IMR-90 (cell line): ENCODE results near the gene CHMP1B. TPM values are rescaled to one million over a fixed set of nuclear protein-coding genes. Genes with fewer than 3 reads are reported as not detected.

Source experiments
- ATAC-seq: fragments of 200-7000 bp; cut with Tn5 transposase; 2 replicates; pipeline ENCODE4 v1.9.1; 2020; ENCODE audit warnings: low read depth, mild to moderate bottlenecking, moderate library complexity
- BruUV-seq: library from RNA; stranded (reverse); fragments of 400-500 nt; replicated peaks from 2 replicates; lab custom pipeline; 2021; lab: Mats Ljungman, UMichigan
- CTCF ChIA-PET: fragments of 300-600 bp; formaldehyde crosslinking; extraction: SDS; loops from one replicate; lab custom pipeline; 2021; ENCODE audit warnings: antibody characterized with exemption; lab: Yijun Ruan, JAX
- POLR2A ChIA-PET: fragments of 300-600 bp; sonication (Branson Sonifier 250); formaldehyde crosslinking; loops from one replicate; lab custom pipeline; 2022; ENCODE audit warnings: antibody characterized with exemption; ENCODE audit not compliant: unreplicated experiment; lab: Charles Lee
- DNase-seq: peaks from one replicate; pipeline ENCODE4 v3.0.0; 2013
- H2AFZ ChIP-seq: replicated peaks from 2 replicates; pipeline ENCODE3; 2013; ENCODE audit warnings: low read length, mild to moderate bottlenecking; ENCODE audit not compliant: poor library complexity
- H2AK5ac ChIP-seq: 2 replicates; pipeline ENCODE4 v1.6.1; 2013; ENCODE audit warnings: low read depth, low read length, inconsistent platforms
- H2AK9ac ChIP-seq: replicated peaks from 2 replicates; pipeline ENCODE3; 2013; ENCODE audit warnings: mild to moderate bottlenecking, low read depth, low read length, moderate library complexity; ENCODE audit not compliant: poor library complexity
- H2BK120ac ChIP-seq: 2 replicates; pipeline ENCODE4 v1.6.1; 2013; ENCODE audit warnings: low read depth, low read length, inconsistent platforms
- H2BK15ac ChIP-seq: 3 replicates; pipeline ENCODE4 v1.6.1; 2013; ENCODE audit warnings: low read depth, low read length, inconsistent platforms
- H2BK20ac ChIP-seq: 2 replicates; pipeline ENCODE4 v1.6.1; 2013; ENCODE audit warnings: low read depth, mild to moderate bottlenecking, inconsistent platforms, low read length, moderate library complexity
- H2BK5ac ChIP-seq: 2 replicates; pipeline ENCODE4 v1.6.1; 2013; ENCODE audit warnings: mild to moderate bottlenecking, low read depth, low read length, inconsistent platforms; ENCODE audit not compliant: poor library complexity, severe bottlenecking
- H3K14ac ChIP-seq: replicated peaks from 2 replicates; pipeline ENCODE4 v1.6.1; 2013; ENCODE audit warnings: low read depth, low read length, inconsistent platforms
- H3K18ac ChIP-seq: 2 replicates; pipeline ENCODE4 v1.6.1; 2013; ENCODE audit warnings: low read depth, low read length, control low read depth
- H3K23ac ChIP-seq: 2 replicates; pipeline ENCODE4 v1.6.1; 2013; ENCODE audit warnings: low read depth, low read length, inconsistent platforms
- H3K27ac ChIP-seq: 2 replicates; pipeline ENCODE4 v1.5.1; 2013; ENCODE audit warnings: mild to moderate bottlenecking, control low read depth, low read length; ENCODE audit not compliant: insufficient read depth
- H3K27me3 ChIP-seq: 2 replicates; pipeline ENCODE4 v1.6.1; 2013; ENCODE audit warnings: low read length; ENCODE audit not compliant: control insufficient read depth, insufficient read depth
- H3K36me3 ChIP-seq: 2 replicates; pipeline ENCODE4 v1.6.1; 2013; ENCODE audit warnings: low read length, mixed read lengths; ENCODE audit not compliant: control insufficient read depth, insufficient read depth
- H3K4ac ChIP-seq: 2 replicates; pipeline ENCODE4 v1.6.1; 2013; ENCODE audit warnings: low read depth, low read length, inconsistent platforms
- H3K4me1 ChIP-seq: 2 replicates; pipeline ENCODE4 v1.6.1; 2013; ENCODE audit warnings: low read length, mixed read lengths; ENCODE audit not compliant: control insufficient read depth, insufficient read depth
- H3K4me2 ChIP-seq: 2 replicates; pipeline ENCODE4 v1.6.1; 2013; ENCODE audit warnings: low read depth, mild to moderate bottlenecking, control low read depth, low read length, moderate library complexity
- H3K4me3 ChIP-seq: 2 replicates; pipeline ENCODE4 v1.5.1; 2013; ENCODE audit warnings: low read depth, mild to moderate bottlenecking, control low read depth, low read length, moderate library complexity; ENCODE audit not compliant: insufficient read depth
- H3K56ac ChIP-seq: 2 replicates; pipeline ENCODE4 v1.6.1; 2013; ENCODE audit warnings: low read length, inconsistent platforms; ENCODE audit not compliant: insufficient read depth; ENCODE audit errors: extremely low read depth
- H3K79me1 ChIP-seq, 2 experiments: 2 replicates each; pipeline ENCODE4 v1.6.1; 2013; ENCODE audit warnings: low read length in 2 of 2, inconsistent platforms in 1 of 2, low read depth in 1 of 2
- H3K9ac ChIP-seq: 2 replicates; pipeline ENCODE4 v1.6.1; 2013; ENCODE audit warnings: low read depth, low read length, control low read depth
- H3K9me1 ChIP-seq: 2 replicates; pipeline ENCODE4 v1.6.1; 2013; ENCODE audit warnings: low read length, inconsistent platforms; ENCODE audit not compliant: insufficient read depth
- H3K9me3 ChIP-seq: 2 replicates; pipeline ENCODE4 v1.6.1; 2013; ENCODE audit warnings: low read length; ENCODE audit not compliant: control insufficient read depth, insufficient read depth
- H4K20me1 ChIP-seq: 2 replicates; pipeline ENCODE4 v1.6.1; 2013; ENCODE audit warnings: low read length, inconsistent platforms; ENCODE audit not compliant: insufficient read depth
- H4K5ac ChIP-seq: 2 replicates; pipeline ENCODE4 v1.6.1; 2013; ENCODE audit warnings: mild to moderate bottlenecking, low read depth, low read length, control low read depth
- H4K8ac ChIP-seq, 2 experiments: 2 replicates each; pipeline ENCODE4 v1.6.1; 2013; ENCODE audit warnings: low read depth in 2 of 2, low read length in 2 of 2, control low read depth in 1 of 2, inconsistent platforms in 1 of 2
- H4K91ac ChIP-seq: 2 replicates; pipeline ENCODE4 v1.6.1; 2013; ENCODE audit warnings: low read depth, low read length, inconsistent platforms; ENCODE audit not compliant: insufficient read depth
- CEBPB ChIP-seq: IDR thresholded peaks from 2 replicates; pipeline ENCODE4 v1.6.1; 2012; ENCODE audit warnings: low read depth, low read length, improper control_type of control experiment
- CHD1 ChIP-seq: IDR thresholded peaks from 2 replicates; pipeline ENCODE4 v1.6.1; 2012; ENCODE audit warnings: low read depth, low read length, improper control_type of control experiment
- FOS ChIP-seq: fragments of 150-350 bp; IDR thresholded peaks from 2 replicates; pipeline ENCODE4 v1.6.1; 2016; ENCODE audit warnings: low read depth, low read length
- MAZ ChIP-seq: IDR thresholded peaks from 2 replicates; pipeline ENCODE4 v1.6.1; 2012; ENCODE audit warnings: low read depth, mild to moderate bottlenecking, low read length, improper control_type of control experiment, moderate library complexity, borderline replicate concordance
- MXI1 ChIP-seq: IDR thresholded peaks from 2 replicates; pipeline ENCODE4 v1.6.1; 2012; ENCODE audit warnings: low read depth, mild to moderate bottlenecking, low read length, moderate library complexity, borderline replicate concordance
- NFE2L2 ChIP-seq: fragments of 150-350 bp; IDR thresholded peaks from 2 replicates; pipeline ENCODE4 v1.6.1; 2016; ENCODE audit warnings: low read depth, mild to moderate bottlenecking, low read length
- POLR2A ChIP-seq: IDR thresholded peaks from 2 replicates; pipeline ENCODE4 v1.6.1; 2012; ENCODE audit warnings: mild to moderate bottlenecking, low read depth, low read length
- RAD21 ChIP-seq: IDR thresholded peaks from 2 replicates; pipeline ENCODE4 v1.6.1; 2012; ENCODE audit warnings: low read length, improper control_type of control experiment
- RFX5 ChIP-seq: IDR thresholded peaks from 2 replicates; pipeline ENCODE4 v1.8.0; 2012; ENCODE audit warnings: low read depth, mild to moderate bottlenecking, low read length, moderate library complexity
- WGBS, 2 experiments: methylation state at CpG; one replicate each; pipeline versions ENCODE4 v1.1.5 to v1.1.7; 2013; ENCODE audit warnings: missing lambda C conversion rate in 2 of 2; ENCODE audit not compliant: insufficient read length in 1 of 2; ENCODE audit errors: extremely low coverage in 2 of 2; 5-methylcytosine and 5-hydroxymethylcytosine counted together
- dilution Hi-C: fragments of 300-500 bp; cut with HindIII; formaldehyde crosslinking; loops from one replicate; pipeline ENCODE4 v1.14.3; 2018; ENCODE audit warnings: low sequenced_read_pairs; ENCODE audit not compliant: unreplicated experiment
- in situ Hi-C: fragments of 300-500 bp; cut with MboI; formaldehyde crosslinking; loops from 3 replicates; pipeline ENCODE4 v1.14.3; 2019; ENCODE audit warnings: low sequenced_read_pairs, inconsistent platforms, mixed read lengths
- intact Hi-C: fragments of 100-400 bp; cut with micrococcal nuclease; formaldehyde crosslinking; loops from 2 replicates; pipeline ENCODE4 v1.10.0; 2022
- polyA plus RNA-seq, 3 experiments: library from polyadenylated mRNA; depleted of rRNA; stranded (reverse); fragments of >200 nt; gene quantifications; 2 replicates each; pipeline ENCODE4 v1.2.3, GENCODE V29; 2012; ENCODE audit warnings: low replicate concordance in 1 of 3
- total RNA-seq: library from RNA; depleted of rRNA; stranded (reverse); fragments of >200 nt; gene quantifications from 2 replicates; pipeline ENCODE4 v1.2.3, GENCODE V29; 2012
- TF ChIP-seq, protein P1 (sequence below): fragments of 150-350 bp; IDR thresholded peaks from 2 replicates; pipeline ENCODE4 v1.6.1; 2016; ENCODE audit warnings: low read depth, mild to moderate bottlenecking, low read length, moderate library complexity, borderline replicate concordance
- TF ChIP-seq, protein P2 (sequence below): conservative IDR thresholded peaks from 2 replicates; pipeline ENCODE4 v1.5.1; 2012; ENCODE audit warnings: mild to moderate bottlenecking, low read depth, low read length, improper control_type of control experiment

The CHMP1B gene
- total and polyA plus RNA-seq, 2 of the 4 experiments (the other 2 are of a cell fraction), result 21.1 to 39.4 TPM

DNA sequence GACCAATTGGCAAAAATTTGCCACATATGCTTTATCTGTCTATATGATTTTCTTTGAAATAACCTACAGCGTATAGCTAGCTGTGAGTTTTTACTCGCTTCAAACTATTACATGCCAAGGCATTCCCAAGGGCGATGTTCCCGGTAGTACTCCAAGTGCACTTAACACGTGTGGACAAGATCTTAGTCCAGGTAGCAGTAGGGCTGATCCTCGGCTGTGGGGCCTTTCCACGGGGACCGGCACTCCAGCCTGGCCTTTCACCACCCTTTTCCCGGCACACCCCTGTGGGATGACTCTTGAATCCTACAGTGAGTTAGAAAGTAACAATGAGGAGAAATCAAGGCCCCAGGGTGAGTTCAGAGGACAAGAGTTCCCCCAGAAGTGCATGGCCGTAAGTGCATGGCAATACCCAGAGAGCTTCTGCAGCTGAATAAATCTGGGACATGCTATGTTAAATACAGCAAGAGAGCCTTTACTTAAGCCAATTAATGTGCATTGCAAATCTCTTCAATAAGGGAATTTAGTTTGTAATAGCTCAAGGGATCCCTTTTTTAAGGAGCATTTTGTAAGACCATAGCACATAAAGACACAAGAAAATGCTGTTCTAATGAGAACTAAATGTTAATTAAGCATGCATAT, 26.4 kb downstream of the CHMP1B start:
- Histone ChIP-seq H2BK5ac (no peak overlapping the region), H4K5ac (no peak overlapping the region), H3K9me3 (no peaks in the 10 kb centered on the region), H3K27ac (no peak overlapping the region), H2AK5ac (no peak overlapping the region), H3K4ac (no peak overlapping the region), H3K14ac (no peak overlapping the region), H3K9me1 (0 out of 2 replicates have a peak, but pooled peaks cover 4% of the 10 kb centered on the region), H3K79me1 (no peaks in the 10 kb centered on the region), H3K23ac (no peak overlapping the region), H3K36me3 (peaks cover 2% of the 10 kb centered on the region; the same call in 1 of the 2 replicates), H3K18ac (no peak overlapping the region), H2BK20ac (no peak overlapping the region), H2BK120ac (no peak overlapping the region), H3K56ac (no peak overlapping the region), H4K91ac (no peak overlapping the region), H3K4me2 (no peak overlapping the region), H4K20me1 (no peaks in the 10 kb centered on the region), H3K9ac (no peak overlapping the region), H2AFZ (no peak overlapping the region), H3K4me3 (no peak overlapping the region), H4K8ac (no peak overlapping the region), H3K27me3 (no peaks in the 10 kb centered on the region), H2BK15ac (no peak overlapping the region), H2AK9ac (no peak overlapping the region), H3K4me1 (no peaks in the 10 kb centered on the region)
- dilution Hi-C loops (no loop called here), intact Hi-C loops (no loop called here), in situ Hi-C loops (no loop called here)
- ChIA-PET CTCF (no interaction called here), POLR2A (no interaction called here)
- TF ChIP-seq RFX5 (no peak), MAZ (no peak), POLR2A (no peak), CHD1 (no peak), NFE2L2 (no peak), FOS (no peak), CEBPB (no peak), RAD21 (no peak), MXI1 (no peak)
- TF ChIP-seq, protein P1, sequence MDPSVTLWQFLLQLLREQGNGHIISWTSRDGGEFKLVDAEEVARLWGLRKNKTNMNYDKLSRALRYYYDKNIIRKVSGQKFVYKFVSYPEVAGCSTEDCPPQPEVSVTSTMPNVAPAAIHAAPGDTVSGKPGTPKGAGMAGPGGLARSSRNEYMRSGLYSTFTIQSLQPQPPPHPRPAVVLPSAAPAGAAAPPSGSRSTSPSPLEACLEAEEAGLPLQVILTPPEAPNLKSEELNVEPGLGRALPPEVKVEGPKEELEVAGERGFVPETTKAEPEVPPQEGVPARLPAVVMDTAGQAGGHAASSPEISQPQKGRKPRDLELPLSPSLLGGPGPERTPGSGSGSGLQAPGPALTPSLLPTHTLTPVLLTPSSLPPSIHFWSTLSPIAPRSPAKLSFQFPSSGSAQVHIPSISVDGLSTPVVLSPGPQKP, result no peak
- TF ChIP-seq, protein P2, sequence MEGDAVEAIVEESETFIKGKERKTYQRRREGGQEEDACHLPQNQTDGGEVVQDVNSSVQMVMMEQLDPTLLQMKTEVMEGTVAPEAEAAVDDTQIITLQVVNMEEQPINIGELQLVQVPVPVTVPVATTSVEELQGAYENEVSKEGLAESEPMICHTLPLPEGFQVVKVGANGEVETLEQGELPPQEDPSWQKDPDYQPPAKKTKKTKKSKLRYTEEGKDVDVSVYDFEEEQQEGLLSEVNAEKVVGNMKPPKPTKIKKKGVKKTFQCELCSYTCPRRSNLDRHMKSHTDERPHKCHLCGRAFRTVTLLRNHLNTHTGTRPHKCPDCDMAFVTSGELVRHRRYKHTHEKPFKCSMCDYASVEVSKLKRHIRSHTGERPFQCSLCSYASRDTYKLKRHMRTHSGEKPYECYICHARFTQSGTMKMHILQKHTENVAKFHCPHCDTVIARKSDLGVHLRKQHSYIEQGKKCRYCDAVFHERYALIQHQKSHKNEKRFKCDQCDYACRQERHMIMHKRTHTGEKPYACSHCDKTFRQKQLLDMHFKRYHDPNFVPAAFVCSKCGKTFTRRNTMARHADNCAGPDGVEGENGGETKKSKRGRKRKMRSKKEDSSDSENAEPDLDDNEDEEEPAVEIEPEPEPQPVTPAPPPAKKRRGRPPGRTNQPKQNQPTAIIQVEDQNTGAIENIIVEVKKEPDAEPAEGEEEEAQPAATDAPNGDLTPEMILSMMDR, result no peak
- no TSS peak for BruUV-seq
- WGBS, 2 experiments, result 83% methylated on average over 1 of the region's 10 CpGs; no CpG with 5 or more reads in 1 of the 2 experiments
- ATAC-seq (no peak), DNase-seq (no peak)
